SU-DHL-6 (cell line): ENCODE data around the gene GABRA5.

Experiments
- H2AFZ ChIP-seq: fragments of 200-600 bp; sonication (generic); 2 replicates; pipeline ENCODE4 v1.6.1; 2014; ENCODE audit warnings: low read depth, mild to moderate bottlenecking, moderate library complexity, mixed read lengths, antibody characterized with exemption, low read length; ENCODE audit not compliant: severe bottlenecking
- H3F3A ChIP-seq: fragments of 200-600 bp; shearing (Covaris generic); 2 replicates; pipeline ENCODE4 v1.6.0; 2016; ENCODE audit warnings: antibody characterized with exemption, mild to moderate bottlenecking; ENCODE audit not compliant: insufficient read depth
- H3K27ac ChIP-seq: fragments of 200-600 bp; sonication (generic); 2 replicates; pipeline ENCODE4 v1.5.1; 2016; ENCODE audit warnings: low read depth, mild to moderate bottlenecking, low read length, moderate library complexity, mixed read lengths
- H3K27me3 ChIP-seq: fragments of 200-600 bp; sonication (generic), shearing (Covaris generic); 2 replicates; pipeline ENCODE4 v1.6.0; 2014; ENCODE audit warnings: mild to moderate bottlenecking, low read length
- H3K36me3 ChIP-seq: fragments of 200-600 bp; sonication (generic); 2 replicates; pipeline ENCODE4 v1.6.1; 2014; ENCODE audit warnings: mild to moderate bottlenecking, low read length, mixed read lengths
- H3K4me2 ChIP-seq: fragments of 300-600, 200-600 bp; shearing (Covaris generic), sonication (generic); 2 replicates; pipeline ENCODE4 v1.6.0; 2014; ENCODE audit warnings: low read length, low read depth, mild to moderate bottlenecking; ENCODE audit not compliant: poor library complexity, severe bottlenecking
- H3K4me3 ChIP-seq: fragments of 200-600 bp; sonication (generic); 2 replicates; pipeline ENCODE4 v1.5.1; 2014; ENCODE audit warnings: antibody characterized with exemption, low read length, mild to moderate bottlenecking, mixed read lengths; ENCODE audit not compliant: insufficient read depth, poor library complexity, severe bottlenecking
- H3K79me2 ChIP-seq: fragments of 200-600 bp; sonication (generic); 2 replicates; pipeline ENCODE4 v1.6.1; 2014; ENCODE audit warnings: mild to moderate bottlenecking, low read length, moderate library complexity; ENCODE audit not compliant: insufficient read depth
- H3K9ac ChIP-seq: fragments of 200-600 bp; sonication (generic); 2 replicates; pipeline ENCODE4 v1.7.0; 2014; ENCODE audit warnings: mild to moderate bottlenecking, low read length
- H3K9me2 ChIP-seq: fragments of 200-600 bp; sonication (generic); replicated peaks from 2 replicates; pipeline ENCODE4 v1.6.1; 2014; ENCODE audit warnings: low read length; ENCODE audit not compliant: insufficient read depth
- H3K9me3 ChIP-seq: fragments of 200-600 bp; sonication (generic); 2 replicates; pipeline ENCODE4 v1.6.1; 2014; ENCODE audit warnings: low read length, mixed read lengths; ENCODE audit not compliant: insufficient read depth
- H4K20me1 ChIP-seq: fragments of 200-600 bp; sonication (generic); 2 replicates; pipeline ENCODE4 v1.6.1; 2014; ENCODE audit warnings: low read depth, mild to moderate bottlenecking, antibody characterized with exemption, low read length, moderate library complexity, mixed read lengths
- CTCF ChIP-seq: fragments of 200-600 bp; sonication (generic); IDR thresholded peaks from one replicate; pipeline ENCODE4 v1.5.1; 2017; ENCODE audit warnings: antibody characterized with exemption, mild to moderate bottlenecking, low read length, moderate library complexity; ENCODE audit not compliant: insufficient read depth, poor library complexity, severe bottlenecking
- EZH2phosphoT487 ChIP-seq: fragments of 200-600 bp; sonication (generic), shearing (Covaris generic); conservative IDR thresholded peaks from 2 replicates; pipeline ENCODE4 v1.6.1; 2018; ENCODE audit warnings: mild to moderate bottlenecking, antibody characterized with exemption, low read length, moderate library complexity, mixed read lengths

The GABRA5 gene

GRCh38 chr15:26985050-26985449, 118.2 kb downstream of the GABRA5 start:
- TF ChIP-seq CTCF (no peak), EZH2phosphoT487 (no peak)
- H3K4me3 ChIP-seq: no peak overlapping the region
- H3K4me2 ChIP-seq: no peak overlapping the region

GRCh38 chr15:26996250-26996649, 129.4 kb downstream of the GABRA5 start:
- TF ChIP-seq CTCF (no peak), EZH2phosphoT487 (no peak)
- H3F3A ChIP-seq: no peaks in the 10 kb centered on the region
- H3K9me2 ChIP-seq: no peaks in the 10 kb centered on the region
- H3K4me2 ChIP-seq: no peak overlapping the region
- no peaks in the 10 kb centered on the region for H3K36me3 ChIP-seq
- no peak overlapping the region for H3K9ac ChIP-seq
- no peaks in the 10 kb centered on the region for H3K27me3 ChIP-seq
- H3K4me3 ChIP-seq: no peak overlapping the region
- no peaks in the 10 kb centered on the region for H3K9me3 ChIP-seq
- H3K79me2 ChIP-seq: no peaks in the 10 kb centered on the region
- no peaks in the 10 kb centered on the region for H4K20me1 ChIP-seq
- no peak overlapping the region for H2AFZ ChIP-seq
- H3K27ac ChIP-seq: no peak overlapping the region

More at GRCh38 chr15:26985050-26985449, 118.2 kb downstream of the GABRA5 start:
- Histone ChIP-seq H3K9me3 (no peaks in the 10 kb centered on the region), H3F3A (no peaks in the 10 kb centered on the region), H3K27ac (no peak overlapping the region), H3K9ac (no peak overlapping the region), H3K36me3 (no peaks in the 10 kb centered on the region), H3K9me2 (no peaks in the 10 kb centered on the region), H4K20me1 (no peaks in the 10 kb centered on the region), H2AFZ (no peak overlapping the region), H3K27me3 (no peaks in the 10 kb centered on the region), H3K79me2 (no peaks in the 10 kb centered on the region)
